HL-60/S4 treated with retinoic acid at 250 ng/mL for 4 days and 3 days (cell line): ENCODE results near the gene SPEF1.

Experiments used
- in situ Hi-C: fragments of 300-500 bp; cut with MboI; formaldehyde crosslinking; loops from 2 replicates; pipeline ENCODE4 v1.7.0; 2022; ENCODE audit warnings: low sequenced_read_pairs

The SPEF1 gene

DNA sequence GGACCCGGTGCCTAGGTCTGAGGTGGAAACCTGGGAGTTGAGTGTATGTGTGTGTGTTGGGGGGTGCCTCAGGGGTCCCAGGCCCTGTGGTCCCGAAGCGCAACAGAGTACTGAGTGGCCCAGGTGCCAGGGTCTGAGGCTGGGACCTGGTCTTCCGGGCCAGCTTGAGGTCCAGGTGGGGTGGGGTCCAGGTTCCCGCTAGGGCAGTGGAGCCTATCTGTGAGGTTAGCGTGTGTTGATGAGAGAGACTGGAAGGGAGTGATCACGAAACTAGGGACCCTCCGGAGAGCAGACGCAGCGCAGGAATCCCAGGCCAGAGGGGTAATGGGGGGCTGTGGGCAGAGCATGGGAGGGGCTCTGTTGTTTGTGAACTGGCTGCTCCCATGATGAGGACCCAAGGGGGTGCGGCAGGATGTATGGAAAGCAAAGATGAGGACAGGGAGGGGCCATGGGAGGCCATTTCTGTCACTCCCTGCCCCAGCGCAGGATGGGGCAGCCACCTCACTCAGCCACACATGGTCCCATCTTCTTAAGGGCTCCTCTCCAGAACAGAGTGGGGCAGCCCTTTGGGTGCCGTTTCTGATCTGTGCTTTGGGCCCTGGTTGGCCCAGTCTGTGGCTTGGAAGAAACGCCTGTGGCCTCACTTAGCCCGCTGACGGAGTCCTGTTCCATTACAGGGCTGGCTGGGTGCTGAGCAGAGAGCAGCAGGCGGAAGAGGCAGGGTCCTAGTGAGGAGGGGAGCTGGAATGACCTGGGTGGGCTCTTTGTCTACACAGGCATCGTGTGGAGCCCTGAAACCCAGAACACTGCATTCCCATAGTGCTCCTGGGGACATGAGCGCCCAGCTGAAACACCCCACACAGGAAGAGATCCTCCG, 47.9 kb downstream of the SPEF1 start:
- in situ Hi-C loops = no loop called here

DNA sequence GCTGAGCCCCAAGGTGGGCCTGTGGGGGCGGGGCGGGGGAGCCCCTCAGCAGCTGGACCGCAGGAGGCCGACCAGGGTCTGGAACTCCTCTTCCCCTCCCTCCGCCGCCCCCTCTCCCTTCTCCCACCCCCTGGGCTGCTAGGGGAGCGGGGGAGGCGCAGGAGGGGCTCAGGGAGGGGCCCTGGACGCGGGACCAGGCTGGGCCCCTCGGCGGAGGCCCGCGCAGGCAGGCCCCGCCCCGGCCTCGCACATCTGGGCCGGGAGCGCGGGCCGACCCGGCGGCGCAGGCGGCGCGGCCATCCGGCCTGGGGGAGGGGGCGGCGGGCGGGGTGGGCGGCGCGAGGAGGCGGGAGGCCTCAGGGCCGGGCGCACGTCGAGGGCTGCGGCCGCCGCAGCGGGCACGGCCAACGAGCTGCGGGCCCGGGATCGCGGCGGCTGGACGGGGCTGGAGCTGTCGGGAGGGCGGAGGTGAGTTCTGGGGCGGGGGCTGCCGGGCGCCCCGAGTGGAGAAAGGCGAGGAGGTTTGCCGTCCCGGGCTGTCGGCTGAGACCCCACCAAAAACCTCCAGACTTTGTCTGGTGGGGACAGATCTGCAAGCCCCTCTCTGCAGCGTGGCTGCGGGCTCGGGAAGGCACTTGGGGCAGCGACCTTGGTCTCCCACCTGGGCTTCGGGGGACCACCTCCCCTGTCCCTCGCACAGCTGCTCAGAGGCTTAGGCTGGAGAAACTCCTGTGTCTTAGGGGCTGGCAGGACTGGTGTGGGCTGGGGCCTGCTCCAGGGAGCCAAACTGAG, 48.7 kb downstream of the SPEF1 start, which contains the start of gene HSPA12B:
HSPA12B (plus strand) TSS at position 359 of the 792 bp plus-strand sequence. CDS start 5,990 bp downstream, outside the sequence.
- in situ Hi-C loops = no loop called here

DNA sequence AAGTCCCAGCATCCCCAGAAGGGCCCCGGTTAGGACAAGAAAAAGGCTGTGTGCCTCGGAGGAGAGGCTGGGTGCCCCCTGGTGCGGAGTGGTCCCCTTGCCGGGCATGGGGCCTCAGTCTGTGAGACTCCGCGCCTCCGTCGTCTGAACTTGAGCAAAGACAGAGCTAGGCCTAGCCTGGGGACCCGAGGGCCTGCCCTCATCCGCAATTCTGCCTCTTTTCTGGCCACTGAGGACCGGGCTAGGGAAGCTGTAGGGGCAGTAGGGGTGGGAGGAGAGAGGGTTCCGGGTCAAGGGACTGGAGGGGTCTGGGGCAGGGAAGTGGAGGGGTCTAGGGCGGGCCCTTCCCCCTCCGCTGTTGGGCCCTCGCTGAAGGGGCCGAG, 49.3 kb downstream of the SPEF1 start:
- in situ Hi-C loops = no loop called here

DNA sequence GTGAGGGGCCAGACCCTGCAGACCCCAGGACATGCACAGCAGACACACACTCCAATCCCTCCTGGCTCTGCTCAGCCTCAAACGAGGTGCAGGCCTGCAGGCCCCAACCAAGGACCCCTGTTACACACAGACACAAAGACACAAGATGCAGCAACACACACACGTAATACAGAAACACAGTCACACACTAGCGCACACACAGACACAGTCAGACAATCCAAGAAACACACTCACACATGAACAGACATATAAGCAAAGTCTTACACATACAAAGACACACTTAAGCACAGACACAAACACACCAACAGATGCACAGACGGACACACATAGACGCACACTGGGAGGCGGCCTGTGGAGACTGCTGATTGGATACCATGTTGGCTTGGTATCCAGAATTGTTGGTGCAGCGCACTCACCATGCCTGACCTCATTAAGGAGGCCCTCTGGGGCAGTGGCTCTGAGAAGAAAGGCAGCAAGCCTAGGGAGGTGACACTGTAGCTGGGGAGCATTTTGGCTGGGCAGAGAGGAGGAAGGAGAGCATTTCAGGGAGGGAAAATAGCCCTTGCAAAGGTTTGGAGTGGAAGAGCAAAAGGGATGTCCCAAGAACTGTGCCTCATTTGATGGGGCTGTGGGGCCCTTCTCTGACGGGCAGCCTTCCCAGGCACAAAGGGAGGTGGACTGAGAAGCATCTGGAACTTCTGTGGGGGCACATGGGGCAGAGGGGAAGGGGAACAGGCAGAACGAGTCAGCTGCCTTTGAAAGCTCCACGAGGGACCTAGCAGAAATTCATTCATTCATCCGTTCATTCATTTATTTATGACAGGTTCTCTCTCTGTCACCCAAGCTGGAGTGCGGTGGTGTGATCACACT, 50.2 kb downstream of the SPEF1 start:
- in situ Hi-C loops = no loop called here

DNA sequence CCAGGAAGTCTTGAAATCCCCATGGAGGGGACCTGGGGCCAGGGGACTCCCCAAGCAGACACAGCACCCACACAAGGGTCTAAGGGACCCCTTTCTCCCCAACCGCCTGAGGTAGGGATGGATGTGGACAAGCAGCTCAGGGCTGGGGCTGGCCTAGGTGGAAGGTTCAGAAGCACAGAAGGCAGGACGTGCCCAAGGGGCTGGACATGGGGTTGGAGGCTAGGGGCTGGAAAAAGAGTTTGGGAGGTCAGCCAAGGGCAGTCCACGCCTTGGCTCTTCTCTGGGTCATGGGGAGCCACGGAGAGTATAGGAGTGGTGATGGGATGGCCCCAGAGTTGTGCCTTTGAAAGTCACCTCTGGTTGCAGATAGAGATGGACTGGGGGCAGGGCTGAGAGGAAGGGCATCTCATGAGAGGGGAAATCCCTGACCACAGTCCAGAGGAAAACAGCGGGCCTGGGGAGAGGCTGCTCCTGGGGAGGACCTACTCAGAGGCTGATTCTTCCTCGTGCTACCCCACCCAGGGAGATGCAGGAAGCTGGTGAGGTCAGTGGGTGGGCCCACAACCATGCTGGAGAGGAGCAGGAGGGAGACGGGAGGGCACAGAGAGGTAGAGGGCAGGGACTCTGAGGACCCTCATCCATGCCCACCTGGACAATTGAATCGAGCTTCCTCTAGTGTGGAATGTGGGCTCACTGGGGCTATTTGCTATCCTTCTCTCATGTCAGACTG, 51.3 kb downstream of the SPEF1 start:
- in situ Hi-C loops = no loop called here

DNA sequence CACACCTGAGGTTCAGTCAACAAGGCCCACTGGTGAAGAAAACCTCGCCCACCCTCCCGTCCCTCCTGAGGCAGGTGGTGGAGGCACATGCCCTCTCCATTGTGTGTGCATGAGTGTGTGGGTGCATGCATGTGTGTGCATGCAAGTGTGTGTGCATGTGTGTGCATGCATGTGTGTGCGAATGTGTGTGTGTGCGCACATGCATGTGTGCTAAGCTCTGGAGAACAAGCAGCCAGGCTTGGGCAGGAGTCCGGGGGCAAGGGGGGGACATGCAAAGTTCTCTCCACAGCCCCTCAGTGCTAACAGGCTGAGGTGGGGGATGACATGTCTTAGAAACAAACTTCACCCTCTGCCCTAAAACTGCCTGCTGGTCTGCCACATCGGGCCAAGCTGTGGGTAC, 51.9 kb downstream of the SPEF1 start:
- in situ Hi-C loops = no loop called here

DNA sequence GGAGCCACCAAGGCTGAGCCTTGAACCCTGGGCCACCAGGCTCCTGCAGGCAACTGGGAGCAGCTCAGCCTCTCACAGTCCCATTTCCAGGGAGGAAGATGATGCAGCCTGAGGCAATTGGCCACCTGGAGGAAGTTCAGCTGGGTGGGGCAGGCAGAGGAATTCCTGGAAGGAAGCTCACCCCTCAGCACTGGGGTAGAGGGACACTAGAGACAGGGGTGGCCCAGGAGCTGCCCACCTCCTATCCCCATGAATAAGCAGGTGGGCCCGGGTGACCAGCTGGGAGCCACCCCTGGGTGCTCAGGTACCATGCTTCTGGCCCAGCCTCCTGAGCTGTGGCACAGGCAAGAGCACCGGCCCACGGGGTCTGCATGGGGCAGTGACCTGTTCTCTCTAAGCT, 52.4 kb downstream of the SPEF1 start:
- in situ Hi-C loops = no loop called here

DNA sequence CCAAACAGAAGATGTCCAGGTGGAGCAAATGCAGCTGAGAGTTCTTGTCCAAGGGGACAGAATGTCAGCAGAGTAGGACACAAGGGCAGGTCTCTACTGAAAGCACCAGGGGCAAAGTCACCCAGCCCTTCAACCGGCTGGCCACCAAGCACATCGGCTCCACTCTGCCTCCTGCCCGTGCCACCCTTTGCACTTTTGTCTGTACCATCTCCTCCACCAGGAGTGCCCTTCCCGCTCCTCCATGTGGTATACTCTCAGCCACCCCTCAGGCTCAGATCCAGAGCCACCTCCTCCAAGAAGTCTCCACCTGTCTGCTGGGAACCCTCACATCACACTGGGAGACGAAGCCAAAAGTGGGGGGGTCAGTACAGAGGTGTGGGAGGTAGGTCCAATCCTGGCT, 52.9 kb downstream of the SPEF1 start:
- in situ Hi-C loops = no loop called here
